ENCODE measurements around the gene ASB6.
A peak's percentile ranks its signal among the peaks of the same experiment; 100 is the strongest.

Gene ASB6, protein sequence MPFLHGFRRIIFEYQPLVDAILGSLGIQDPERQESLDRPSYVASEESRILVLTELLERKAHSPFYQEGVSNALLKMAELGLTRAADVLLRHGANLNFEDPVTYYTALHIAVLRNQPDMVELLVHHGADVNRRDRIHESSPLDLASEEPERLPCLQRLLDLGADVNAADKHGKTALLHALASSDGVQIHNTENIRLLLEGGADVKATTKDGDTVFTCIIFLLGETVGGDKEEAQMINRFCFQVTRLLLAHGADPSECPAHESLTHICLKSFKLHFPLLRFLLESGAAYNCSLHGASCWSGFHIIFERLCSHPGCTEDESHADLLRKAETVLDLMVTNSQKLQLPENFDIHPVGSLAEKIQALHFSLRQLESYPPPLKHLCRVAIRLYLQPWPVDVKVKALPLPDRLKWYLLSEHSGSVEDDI

DNA sequence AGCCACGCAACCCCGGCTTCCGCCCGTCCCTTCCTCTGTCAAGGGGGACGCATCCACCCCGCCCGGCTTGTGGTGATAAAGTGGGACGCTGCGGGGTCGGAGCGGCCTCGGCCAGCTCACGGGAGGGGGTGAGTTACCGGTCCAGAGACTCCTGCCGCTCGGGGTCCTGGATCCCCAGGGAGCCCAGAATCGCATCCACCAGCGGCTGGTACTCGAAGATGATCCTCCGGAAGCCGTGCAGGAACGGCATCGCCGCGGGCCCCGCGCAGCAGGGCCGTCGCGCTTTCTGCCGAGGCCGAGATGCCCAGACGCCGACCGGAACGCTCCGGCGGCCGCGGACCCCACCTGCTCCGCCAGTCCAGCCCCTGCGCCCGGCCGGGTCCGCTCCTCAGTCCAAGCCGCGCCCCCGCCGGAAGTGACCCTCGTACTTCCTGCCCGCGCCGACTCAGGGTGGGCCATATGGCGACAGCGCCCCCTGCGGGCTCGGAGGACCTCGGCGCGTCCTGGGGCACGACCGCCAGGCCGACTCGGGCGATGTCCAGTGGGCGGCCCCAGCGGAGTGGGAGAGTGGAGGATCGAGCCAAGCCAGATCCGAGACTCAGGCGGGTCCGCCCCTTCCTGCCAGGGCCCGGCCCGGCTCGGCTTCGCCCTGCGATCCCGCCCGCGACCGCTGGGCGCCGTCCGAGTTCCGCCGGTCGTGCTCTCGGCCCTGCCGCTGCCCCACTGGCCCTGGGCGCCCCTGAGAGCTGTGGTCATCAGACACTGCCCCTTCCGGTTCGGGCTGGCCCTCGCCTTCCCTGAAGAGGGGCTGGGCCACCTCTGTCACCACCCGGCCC, at the start of gene ASB6:
Gene ASB6 (minus strand): TSS at position 402 of the 836 bp plus-strand sequence. CDS start 152 bp downstream, at position 250.
- Histone ChIP-seq H3K4me1 (ENCODE audit: insufficient read depth, low read length) (no peaks in the 10 kb centered on the region), H3K9me3 (ENCODE audit: control insufficient read depth, insufficient read depth, low read length) (no peaks in the 10 kb centered on the region), H3K36me3 (ENCODE audit: insufficient read depth, low read length) (peaks cover 2% of the 10 kb centered on the region; the same call in 1 of the 2 replicates), H3K9ac (ENCODE audit: low read depth, low read length) (peak within 1 kb of the TSS; percentile 87)

DNA sequence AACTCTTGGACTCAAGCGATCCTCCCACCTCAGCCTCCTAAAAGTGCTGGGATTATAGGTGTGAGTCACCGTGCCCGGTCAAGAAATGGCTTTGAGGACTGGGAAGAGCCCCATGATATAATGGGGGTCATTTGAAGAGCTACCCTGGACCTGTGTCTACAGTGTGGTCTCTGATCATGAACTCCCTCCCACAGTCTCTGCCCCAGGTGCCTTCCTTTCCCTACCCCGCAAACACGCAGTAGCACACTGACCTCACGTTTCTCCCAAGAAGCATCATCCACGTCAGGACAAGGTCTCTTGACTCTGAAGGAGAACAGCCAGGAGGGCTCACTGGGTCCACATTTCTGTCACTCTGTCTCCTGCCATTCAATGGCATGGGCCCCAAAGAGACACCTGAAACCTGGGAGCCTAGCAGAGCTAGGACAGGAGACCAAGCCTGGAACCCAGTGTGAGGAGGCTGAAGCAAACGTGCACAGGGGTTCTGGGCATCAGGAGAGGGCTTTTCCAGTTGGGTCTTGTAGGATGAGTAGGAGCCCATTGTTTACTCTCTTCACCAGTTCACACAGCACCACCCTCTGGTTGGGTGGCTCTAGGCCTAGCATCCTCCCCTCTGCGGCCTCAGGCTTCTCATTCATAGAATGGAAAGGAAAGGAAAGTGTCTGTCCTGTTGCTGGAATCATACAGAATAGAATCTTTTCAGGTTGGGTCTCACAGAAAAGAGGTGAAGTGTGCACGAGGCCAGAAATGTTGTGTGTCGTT, 46.5 kb upstream of the ASB6 start:
- Histone ChIP-seq H3K36me3 (ENCODE audit: insufficient read depth, low read length) (no peaks in the 10 kb centered on the region), H3K4me1 (ENCODE audit: insufficient read depth, low read length) (no peaks in the 10 kb centered on the region; the same call in 1 of the 2 replicates), H3K9ac (ENCODE audit: low read depth, low read length) (no peak overlapping the region), H3K9me3 (ENCODE audit: control insufficient read depth, insufficient read depth, low read length) (no peaks in the 10 kb centered on the region)

DNA sequence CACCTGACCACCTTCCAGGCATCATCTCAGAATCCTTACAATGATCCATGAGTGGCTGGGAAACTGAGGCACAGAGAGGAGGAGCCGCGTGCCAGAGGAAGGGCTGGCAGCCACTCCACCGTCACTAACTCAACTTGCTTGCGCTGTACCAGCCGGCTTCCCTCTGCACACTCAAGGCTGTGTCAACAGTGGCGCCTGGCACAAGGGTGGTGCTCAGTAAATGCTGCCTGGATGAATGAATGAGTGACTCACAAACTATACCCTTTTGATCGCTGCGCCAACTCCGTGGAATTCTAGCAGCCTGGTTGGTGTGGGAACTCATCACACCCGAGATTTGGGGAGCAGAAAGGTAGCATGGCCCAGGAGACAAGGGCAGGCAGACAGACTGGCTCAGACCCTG, 45.4 kb upstream of the ASB6 start:
- Histone ChIP-seq H3K9ac (ENCODE audit: low read depth, low read length) (no peak overlapping the region), H3K4me1 (ENCODE audit: insufficient read depth, low read length) (no peaks in the 10 kb centered on the region; the same call in 1 of the 2 replicates), H3K36me3 (ENCODE audit: insufficient read depth, low read length) (no peaks in the 10 kb centered on the region), H3K9me3 (ENCODE audit: control insufficient read depth, insufficient read depth, low read length) (no peaks in the 10 kb centered on the region)

DNA sequence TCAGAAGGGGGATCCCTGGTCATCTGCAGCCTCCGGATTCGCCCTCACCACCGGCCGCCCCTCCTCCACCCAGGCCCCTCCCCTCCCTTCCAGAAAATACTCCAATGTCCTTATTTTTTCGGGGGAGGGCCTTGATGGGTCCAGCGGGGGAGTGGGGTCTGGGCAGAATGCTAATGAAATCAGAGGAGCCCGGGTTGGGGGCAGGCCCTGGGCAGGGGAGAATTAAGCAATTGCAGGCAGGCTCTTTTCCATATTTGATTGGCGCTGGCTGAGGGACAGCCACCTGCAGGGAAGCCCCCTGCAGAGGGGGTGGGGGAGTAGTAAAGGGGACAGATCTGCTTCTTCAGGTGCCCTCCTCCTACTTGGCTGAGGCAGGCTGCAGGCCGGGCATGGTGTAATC, 44.8 kb upstream of the ASB6 start:
- Histone ChIP-seq H3K4me1 (ENCODE audit: insufficient read depth, low read length) (no peaks in the 10 kb centered on the region; the same call in 1 of the 2 replicates), H3K9me3 (ENCODE audit: control insufficient read depth, insufficient read depth, low read length) (no peaks in the 10 kb centered on the region), H3K9ac (ENCODE audit: low read depth, low read length) (no peak overlapping the region), H3K36me3 (ENCODE audit: insufficient read depth, low read length) (no peaks in the 10 kb centered on the region)

DNA sequence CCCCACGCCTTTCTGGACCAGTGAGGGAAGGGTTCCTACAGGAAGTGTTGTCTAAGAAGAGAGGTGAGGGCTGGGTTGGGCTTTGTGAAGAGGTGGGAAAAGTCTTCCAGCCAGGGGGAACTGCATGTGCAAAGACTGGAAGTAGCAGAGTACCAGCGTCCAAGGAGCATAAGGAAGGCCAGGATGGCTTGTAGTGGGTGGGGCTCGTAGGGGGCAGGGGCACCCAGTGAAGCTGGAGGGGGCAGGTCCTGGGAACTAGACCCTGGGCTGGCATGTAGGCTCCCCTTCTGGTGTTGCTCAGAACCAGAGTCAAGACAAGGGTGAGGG, 43.9 kb upstream of the ASB6 start:
- no peak overlapping the region for H3K9ac ChIP-seq (ENCODE audit: low read depth, low read length)
- H3K36me3 ChIP-seq (ENCODE audit: insufficient read depth, low read length): no peaks in the 10 kb centered on the region
- no peaks in the 10 kb centered on the region for H3K9me3 ChIP-seq (ENCODE audit: control insufficient read depth, insufficient read depth, low read length)
- H3K4me1 ChIP-seq (ENCODE audit: insufficient read depth, low read length): no peaks in the 10 kb centered on the region; the same call in 1 of the 2 replicates

DNA sequence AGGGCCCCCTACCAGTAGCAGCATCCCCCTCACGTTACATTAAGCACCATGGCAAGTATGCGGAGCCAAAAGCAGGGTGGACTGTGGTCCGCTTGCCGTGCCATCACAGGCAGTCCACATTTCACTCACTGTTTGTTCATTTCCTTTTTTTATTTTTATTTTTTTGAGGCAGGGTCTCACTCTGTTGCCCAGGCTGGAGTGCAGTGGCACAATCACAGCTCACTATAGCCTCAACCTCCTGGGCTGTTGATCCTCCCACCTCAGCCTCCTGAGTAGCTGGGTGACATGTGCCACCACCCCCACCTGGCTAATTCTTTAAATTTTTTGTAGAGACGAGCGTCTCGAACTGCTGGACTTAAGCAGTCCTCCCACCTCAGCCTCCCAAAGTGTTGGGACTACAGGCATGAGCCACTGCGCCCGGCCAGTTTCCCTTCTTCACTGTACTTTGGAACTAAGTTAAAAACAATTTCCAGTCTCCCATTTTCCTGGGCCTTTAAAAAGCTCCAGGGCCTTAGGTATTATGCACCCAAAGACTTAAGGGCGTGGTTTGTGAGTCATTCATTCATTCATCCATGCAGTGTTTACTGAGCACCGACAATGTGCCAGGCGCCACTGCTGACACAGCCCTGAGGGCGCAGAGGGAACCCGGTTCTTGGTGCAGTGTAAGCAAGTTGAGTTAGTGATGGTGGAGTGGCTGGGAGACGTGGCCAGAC, 43.4 kb upstream of the ASB6 start:
- no peaks in the 10 kb centered on the region for H3K36me3 ChIP-seq (ENCODE audit: insufficient read depth, low read length)
- H3K9me3 ChIP-seq (ENCODE audit: control insufficient read depth, insufficient read depth, low read length): no peaks in the 10 kb centered on the region
- H3K9ac ChIP-seq (ENCODE audit: low read depth, low read length): no peak overlapping the region

DNA sequence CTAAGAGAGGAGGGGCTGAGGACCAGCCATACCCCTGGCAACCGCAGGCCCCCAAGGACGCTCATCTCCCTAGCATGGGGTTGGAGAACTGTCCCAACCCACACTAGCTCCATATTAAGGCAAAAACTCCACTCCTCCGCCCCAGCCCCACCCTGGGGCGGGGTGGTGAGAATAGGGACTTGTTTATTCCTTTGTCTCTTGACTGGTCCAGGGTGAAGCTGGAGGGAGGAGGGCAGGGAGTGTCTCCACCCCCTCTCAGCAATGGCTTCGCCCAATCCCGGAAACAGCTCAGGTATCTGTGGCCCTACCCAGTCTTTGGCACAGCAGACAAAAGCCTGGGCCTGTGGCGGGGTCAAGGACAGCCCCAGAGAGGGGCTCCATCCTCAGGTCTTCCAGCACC, 40.4 kb upstream of the ASB6 start:
- H3K9ac ChIP-seq (ENCODE audit: low read depth, low read length): no peak overlapping the region
- H3K9me3 ChIP-seq (ENCODE audit: control insufficient read depth, insufficient read depth, low read length): no peaks in the 10 kb centered on the region
- no peaks in the 10 kb centered on the region; the same call in 1 of the 2 replicates for H3K4me1 ChIP-seq (ENCODE audit: insufficient read depth, low read length)
- no peaks in the 10 kb centered on the region for H3K36me3 ChIP-seq (ENCODE audit: insufficient read depth, low read length)

More for the DNA sequence above, 43.4 kb upstream of the ASB6 start:
- H3K4me1 ChIP-seq (ENCODE audit: insufficient read depth, low read length): no peaks in the 10 kb centered on the region; the same call in 1 of the 2 replicates

DNA sequence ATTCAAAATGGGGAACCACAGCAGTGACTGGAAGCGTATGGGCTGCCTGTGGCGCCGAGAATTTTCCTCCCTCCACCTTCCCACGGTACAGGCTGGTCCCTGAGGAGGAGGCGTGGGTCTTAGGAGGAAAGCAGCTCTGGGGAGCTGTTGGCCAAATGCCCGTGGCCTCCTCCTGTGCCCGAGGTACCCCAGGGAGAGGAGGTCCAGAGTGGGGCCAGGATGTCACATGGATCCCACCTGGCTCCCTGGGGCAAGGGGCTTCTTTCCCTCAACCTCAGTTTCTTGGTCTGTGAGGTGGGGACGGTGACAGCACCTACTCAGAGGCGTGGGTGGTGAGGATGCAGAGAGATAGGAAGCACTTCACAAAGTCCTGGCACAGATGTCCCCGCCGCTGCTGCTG, 40.0 kb upstream of the ASB6 start:
- Histone ChIP-seq H3K36me3 (ENCODE audit: insufficient read depth, low read length) (no peaks in the 10 kb centered on the region), H3K9ac (ENCODE audit: low read depth, low read length) (no peak overlapping the region), H3K4me1 (ENCODE audit: insufficient read depth, low read length) (peaks cover 3% of the 10 kb centered on the region; the same call in 1 of the 2 replicates), H3K9me3 (ENCODE audit: control insufficient read depth, insufficient read depth, low read length) (no peaks in the 10 kb centered on the region)

DNA sequence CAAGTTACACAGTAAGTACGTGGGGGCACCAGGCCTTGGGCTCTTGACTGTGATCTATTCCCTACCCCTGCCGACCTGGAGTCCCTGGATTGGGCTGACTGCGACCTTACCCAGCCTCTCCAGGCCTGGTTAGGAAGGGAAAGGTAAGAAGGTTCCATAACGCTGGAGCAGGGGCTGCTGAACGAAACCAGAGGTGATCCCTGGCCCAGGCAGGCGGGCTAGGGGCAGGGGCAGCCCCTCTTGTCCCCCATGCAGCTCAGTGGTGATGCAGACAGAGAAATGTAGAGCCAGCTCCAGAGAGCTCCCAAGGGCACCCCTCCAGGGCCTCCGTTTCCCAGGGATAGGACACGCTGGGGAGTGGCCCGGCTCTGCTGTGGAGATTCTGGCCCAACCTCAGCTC, 37.6 kb upstream of the ASB6 start:
- no peaks in the 10 kb centered on the region for H3K36me3 ChIP-seq (ENCODE audit: insufficient read depth, low read length)
- no peaks in the 10 kb centered on the region for H3K9me3 ChIP-seq (ENCODE audit: control insufficient read depth, insufficient read depth, low read length)
- H3K4me1 ChIP-seq (ENCODE audit: insufficient read depth, low read length): peaks cover 6% of the 10 kb centered on the region; the same call in 1 of the 2 replicates
- no peak overlapping the region for H3K9ac ChIP-seq (ENCODE audit: low read depth, low read length)

DNA sequence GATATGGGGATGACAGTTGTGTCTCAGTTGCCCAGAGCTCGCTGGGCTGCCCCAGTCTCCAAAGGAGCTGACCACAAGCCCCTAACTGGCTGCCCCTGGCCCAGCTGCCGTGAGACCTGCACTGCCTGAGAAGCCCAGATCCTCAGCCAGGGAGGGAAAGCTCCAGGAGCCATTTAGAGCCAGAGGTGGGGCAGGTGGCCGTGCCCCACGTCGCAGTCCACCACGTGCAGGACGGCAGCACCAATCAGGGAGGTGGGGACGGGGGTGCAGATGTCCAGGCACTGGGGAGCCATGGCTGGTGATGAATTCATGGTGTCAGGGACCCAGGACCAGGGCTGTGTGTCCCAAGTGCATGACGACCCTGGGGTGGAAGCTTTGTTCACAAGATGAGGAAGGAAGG, 36.9 kb upstream of the ASB6 start:
- H3K9me3 ChIP-seq (ENCODE audit: control insufficient read depth, insufficient read depth, low read length): no peaks in the 10 kb centered on the region
- H3K9ac ChIP-seq (ENCODE audit: low read depth, low read length): no peak overlapping the region
- peaks cover 6% of the 10 kb centered on the region; the same call in 1 of the 2 replicates for H3K4me1 ChIP-seq (ENCODE audit: insufficient read depth, low read length)
- no peaks in the 10 kb centered on the region for H3K36me3 ChIP-seq (ENCODE audit: insufficient read depth, low read length)

DNA sequence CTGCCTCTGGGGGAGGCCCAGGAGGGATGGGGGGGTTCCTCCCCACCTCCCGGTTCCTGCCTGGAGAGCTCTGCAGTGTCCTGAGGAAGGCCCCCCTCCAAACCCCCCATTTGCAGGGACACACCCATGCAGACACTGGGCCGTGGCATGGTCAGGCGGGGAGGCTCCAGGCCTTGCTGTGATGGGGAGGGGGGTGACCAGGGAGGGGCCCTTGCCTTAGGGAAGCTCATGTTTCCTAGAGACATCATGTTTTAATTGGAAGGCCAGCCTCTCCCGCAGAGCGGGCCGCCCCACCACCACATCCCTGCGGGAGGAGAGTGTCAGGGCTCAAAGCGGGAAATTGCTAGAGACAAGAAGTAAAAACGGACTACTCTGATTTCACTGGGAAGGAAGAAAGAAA, 35.5 kb upstream of the ASB6 start:
- peaks cover 6% of the 10 kb centered on the region; the same call in 1 of the 2 replicates for H3K4me1 ChIP-seq (ENCODE audit: insufficient read depth, low read length)
- H3K36me3 ChIP-seq (ENCODE audit: insufficient read depth, low read length): no peaks in the 10 kb centered on the region
- H3K9ac ChIP-seq (ENCODE audit: low read depth, low read length): no peak overlapping the region; the same call in 1 of the 2 replicates
- H3K9me3 ChIP-seq (ENCODE audit: control insufficient read depth, insufficient read depth, low read length): no peaks in the 10 kb centered on the region

DNA sequence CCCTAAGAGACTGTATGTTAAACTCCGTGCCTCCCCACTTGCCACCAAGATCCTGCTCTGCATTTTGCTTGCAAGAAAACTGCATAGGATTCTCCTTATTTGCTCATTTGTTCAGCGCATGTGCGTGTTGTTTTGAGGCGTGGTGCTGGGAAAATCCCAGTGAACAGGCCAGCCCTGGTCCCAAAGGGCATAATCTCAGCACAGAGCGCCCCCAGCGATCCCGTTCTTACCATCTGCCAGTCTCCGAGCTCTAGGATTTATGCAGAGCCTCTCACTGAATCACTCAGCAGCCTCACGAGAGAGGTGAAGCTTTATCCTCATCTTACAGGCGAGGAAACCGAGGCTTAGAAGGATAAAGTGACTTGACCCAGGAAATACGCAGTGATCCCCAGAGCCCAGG, 35.0 kb upstream of the ASB6 start:
- Histone ChIP-seq H3K4me1 (ENCODE audit: insufficient read depth, low read length) (peaks cover 6% of the 10 kb centered on the region; the same call in 1 of the 2 replicates), H3K36me3 (ENCODE audit: insufficient read depth, low read length) (no peaks in the 10 kb centered on the region)

DNA sequence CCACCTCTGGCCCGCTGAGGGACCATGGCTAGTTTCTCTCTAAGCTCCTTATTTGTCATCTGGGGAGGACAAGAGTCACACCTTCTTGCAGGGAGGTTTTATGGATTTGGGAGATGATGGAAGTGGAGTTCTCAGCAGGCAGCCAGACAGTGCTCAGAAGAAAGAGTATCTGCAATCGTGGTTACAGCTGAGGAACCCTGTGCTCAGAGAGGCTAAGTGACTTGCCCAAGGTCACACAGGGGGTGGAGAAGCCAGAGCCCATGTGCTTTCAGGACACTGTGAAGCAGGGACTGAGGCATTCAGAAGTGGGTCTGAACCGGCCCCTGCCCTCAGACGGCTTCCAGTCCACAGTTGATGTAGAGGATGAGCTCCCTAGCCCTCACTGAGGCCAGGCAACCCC, 34.3 kb upstream of the ASB6 start:
- Histone ChIP-seq H3K9me3 (ENCODE audit: control insufficient read depth, insufficient read depth, low read length) (no peaks in the 10 kb centered on the region), H3K36me3 (ENCODE audit: insufficient read depth, low read length) (no peaks in the 10 kb centered on the region), H3K9ac (ENCODE audit: low read depth, low read length) (no peak overlapping the region), H3K4me1 (ENCODE audit: insufficient read depth, low read length) (peaks cover 6% of the 10 kb centered on the region; the same call in 1 of the 2 replicates)

More for the DNA sequence above, 35.0 kb upstream of the ASB6 start:
- Histone ChIP-seq H3K9me3 (ENCODE audit: control insufficient read depth, insufficient read depth, low read length) (no peaks in the 10 kb centered on the region), H3K9ac (ENCODE audit: low read depth, low read length) (no peak overlapping the region; the same call in 1 of the 2 replicates)

Measured in ES-I3 (cell line).